Measurements from ENCODE around the gene ACOT13. TPM values are rescaled to one million over a fixed set of nuclear protein-coding genes. Genes with fewer than 3 reads are reported as not detected.

ACOT13 gene
- total and polyA plus RNA-seq, 2 of the 8 experiments (the other 6 are each of a cell fraction or from before 2014, with no cell fraction given): 27.6 to 40.6 TPM

DNA sequence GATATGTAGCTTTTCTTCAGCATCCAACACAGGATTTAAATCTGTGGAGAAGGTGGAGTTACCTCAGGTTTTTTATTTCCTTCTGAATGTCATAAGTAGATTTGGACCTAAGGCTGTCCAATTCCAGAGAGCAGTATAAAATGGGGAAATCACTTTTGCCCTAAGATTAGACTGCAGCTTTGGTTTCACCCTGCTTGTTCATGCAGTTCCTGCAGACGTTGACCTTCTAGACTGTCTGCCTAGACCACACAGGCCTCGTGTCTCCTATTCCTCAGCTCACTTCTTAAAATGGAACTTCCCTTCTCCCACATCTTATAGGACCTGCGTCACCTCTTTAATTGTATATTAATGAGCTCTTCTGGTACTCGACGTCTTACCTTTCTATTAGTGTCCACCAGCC is 78.0 kb downstream of the ACOT13 start (continued):
- TF ChIP-seq, protein P1, sequence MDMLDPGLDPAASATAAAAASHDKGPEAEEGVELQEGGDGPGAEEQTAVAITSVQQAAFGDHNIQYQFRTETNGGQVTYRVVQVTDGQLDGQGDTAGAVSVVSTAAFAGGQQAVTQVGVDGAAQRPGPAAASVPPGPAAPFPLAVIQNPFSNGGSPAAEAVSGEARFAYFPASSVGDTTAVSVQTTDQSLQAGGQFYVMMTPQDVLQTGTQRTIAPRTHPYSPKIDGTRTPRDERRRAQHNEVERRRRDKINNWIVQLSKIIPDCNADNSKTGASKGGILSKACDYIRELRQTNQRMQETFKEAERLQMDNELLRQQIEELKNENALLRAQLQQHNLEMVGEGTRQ (IDR thresholded peaks at IDR 0.05; ENCODE audit: low read length): no peak
- TF ChIP-seq SAP30 (IDR thresholded peaks at IDR 0.05; ENCODE audit: insufficient read depth, insufficient replicate concordance, low read length): no peak
- no peak for TF ChIP-seq PHF8 (conservative IDR thresholded peaks at IDR 0.05; ENCODE audit: low read depth, low read length)
- no peak for TF ChIP-seq RAD21 (IDR thresholded peaks at IDR 0.05 in 1 of 2, conservative IDR thresholded peaks at IDR 0.05 in 1 of 2; ENCODE audit: low read depth in 2 of 2, low read length in 2 of 2)
